AG09309 (cell line): Measurements from ENCODE around the gene ZNF69.
A peak's percentile ranks its signal among the peaks of the same experiment; 100 is the strongest.
"Not testable (repeated sequence)": the region's sequence is repeated elsewhere in the genome, so short reads cannot be mapped to it uniquely, and the experiment has no call there.

Experiments used
- DNase-seq: peaks from one replicate; pipeline ENCODE4 v3.0.0-alpha.2; 2010; ENCODE audit warnings: low read depth
- H3K4me3 ChIP-seq: 2 replicates; pipeline ENCODE4 v1.5.1; 2011; ENCODE audit warnings: mild to moderate bottlenecking, low read depth, low read length, moderate library complexity; ENCODE audit not compliant: control insufficient read depth
- CTCF ChIP-seq: IDR thresholded peaks from 2 replicates; pipeline ENCODE4 v1.5.1; 2011; ENCODE audit warnings: mild to moderate bottlenecking, low read depth, low read length, inconsistent platforms; ENCODE audit not compliant: insufficient read depth, control insufficient read depth; ENCODE audit errors: missing control alignments

Gene ZNF69

GRCh38 chr19:11887611-11888531, at the start of gene ZNF69:
Gene ZNF69, plus strand, starts transcription at chr19:11887782. Its CDS starts 142 bp downstream, at chr19:11887924.
- no peak for DNase-seq
- peak; percentile 28 for TF ChIP-seq CTCF

DNA sequence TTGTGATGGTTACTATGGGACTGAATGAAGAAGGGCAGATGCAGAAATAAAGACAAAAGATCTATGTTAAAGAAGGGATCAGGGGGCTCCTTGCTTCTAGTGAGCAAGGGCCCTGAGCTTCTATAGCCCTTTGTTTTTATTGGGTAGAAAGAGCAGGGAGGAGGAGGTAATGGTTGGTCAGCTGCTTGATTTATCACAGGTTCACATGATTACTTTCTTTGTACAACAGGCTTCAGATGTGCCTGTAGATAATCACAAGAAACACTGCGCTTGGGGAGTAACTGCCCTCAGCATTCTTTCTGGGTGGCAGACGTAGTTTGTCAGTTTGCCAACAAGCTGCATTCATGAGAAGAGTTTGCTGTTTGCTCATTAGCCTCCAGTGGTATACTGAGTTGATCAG, 43.9 kb upstream of the ZNF69 start:
- no peak for DNase-seq
- no peak overlapping the region for H3K4me3 ChIP-seq
- no peak for TF ChIP-seq CTCF

More at GRCh38 chr19:11887611-11888531, at the start of gene ZNF69:
- H3K4me3 ChIP-seq: peak within 1 kb of the TSS; percentile 93

DNA sequence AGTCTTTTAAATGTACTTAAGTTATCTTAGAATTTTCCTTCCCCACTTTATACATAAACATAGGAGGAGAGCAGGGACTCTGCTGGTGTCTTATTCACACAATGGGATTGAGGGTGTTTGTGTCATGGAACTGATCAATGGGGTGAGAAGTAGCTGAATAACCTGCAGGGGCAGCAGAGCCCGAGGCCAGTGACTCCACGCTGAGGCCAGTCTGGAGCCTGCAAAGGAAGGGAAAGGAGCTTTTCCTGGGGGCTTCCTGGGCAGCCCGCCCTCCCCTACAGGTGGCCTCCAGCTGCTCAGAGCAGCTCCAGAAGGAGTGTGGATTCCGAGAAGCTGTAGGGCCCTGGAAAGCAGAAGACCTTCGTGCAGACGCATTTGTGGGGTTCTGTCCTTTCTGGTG, 40.0 kb upstream of the ZNF69 start:
- DNase-seq, H3K4me3 ChIP-seq: not testable (repeated sequence)
- peak; percentile 18 for TF ChIP-seq CTCF

DNA sequence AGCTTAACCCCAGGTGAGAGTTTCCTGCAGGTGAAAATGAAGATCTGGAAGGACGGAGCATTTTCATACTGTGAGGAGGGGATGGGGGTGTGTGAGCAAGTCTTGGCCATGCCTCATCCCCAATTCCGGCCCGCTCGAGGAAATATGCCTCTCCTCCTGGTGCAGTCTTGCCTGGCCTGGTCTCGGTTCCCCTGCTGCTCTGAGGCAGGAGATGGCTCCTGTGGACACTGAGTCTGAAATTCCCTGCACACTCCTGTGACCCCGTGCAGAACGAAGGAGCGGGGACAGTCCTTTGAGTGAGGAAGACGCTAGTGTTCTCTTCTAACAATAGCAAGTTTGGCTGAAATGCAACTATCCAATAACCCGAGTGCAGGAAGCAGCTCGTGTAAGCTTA, 39.4 kb upstream of the ZNF69 start:
- no peak for TF ChIP-seq CTCF
- H3K4me3 ChIP-seq: peak overlapping the region; percentile 90
- no peak for DNase-seq

DNA sequence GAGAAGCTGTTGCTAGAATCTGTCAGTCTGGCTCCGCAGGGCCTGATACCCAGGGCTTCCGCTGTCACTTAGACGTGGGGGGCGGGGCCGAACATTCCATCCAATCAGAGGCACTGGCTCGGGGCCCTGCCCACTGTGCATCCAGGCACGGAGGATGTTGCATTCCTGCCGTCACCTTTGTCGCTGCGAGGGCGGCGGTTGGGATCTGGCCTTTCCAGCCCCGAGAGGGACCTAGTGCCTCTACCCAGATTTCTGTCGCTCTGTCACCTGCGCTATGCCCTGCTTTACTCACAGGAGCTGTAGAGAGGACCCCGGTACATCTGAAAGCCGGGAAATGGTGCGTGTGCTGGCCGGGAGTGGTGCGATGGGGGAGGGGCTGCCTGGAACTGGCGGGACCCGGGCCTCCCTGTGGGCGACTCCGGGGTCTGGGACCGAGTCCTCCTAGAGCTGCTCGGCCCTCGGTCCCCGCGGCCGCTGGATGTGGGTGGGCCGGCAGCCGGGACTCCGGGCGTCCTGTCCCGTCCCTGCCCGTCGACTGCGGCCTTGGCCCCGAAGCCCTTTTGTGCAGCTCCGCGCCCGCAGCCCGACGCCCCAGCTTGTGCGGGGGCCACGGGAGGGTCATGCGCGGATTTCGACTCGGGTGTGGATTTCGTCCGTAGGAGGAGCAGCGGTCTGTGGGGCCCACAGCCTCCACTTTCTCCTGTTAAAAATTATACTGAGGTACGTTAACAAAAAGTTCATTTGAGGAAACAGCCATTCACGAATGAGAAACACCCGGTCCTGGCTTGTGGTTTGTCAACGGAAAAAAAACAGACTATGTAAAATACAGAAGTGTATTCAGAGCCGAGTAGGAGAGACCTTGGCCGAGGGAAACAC, 38.8 kb upstream of the ZNF69 start, which contains the start of gene ZNF439:
ZNF439 (plus strand) TSS at position 133 of the 876 bp plus-strand sequence; CDS start at position 275, 142 bp downstream.
- TF ChIP-seq CTCF: no peak
- H3K4me3 ChIP-seq: peak within 1 kb of the TSS; percentile 90
- DNase-seq: peak; percentile 27

DNA sequence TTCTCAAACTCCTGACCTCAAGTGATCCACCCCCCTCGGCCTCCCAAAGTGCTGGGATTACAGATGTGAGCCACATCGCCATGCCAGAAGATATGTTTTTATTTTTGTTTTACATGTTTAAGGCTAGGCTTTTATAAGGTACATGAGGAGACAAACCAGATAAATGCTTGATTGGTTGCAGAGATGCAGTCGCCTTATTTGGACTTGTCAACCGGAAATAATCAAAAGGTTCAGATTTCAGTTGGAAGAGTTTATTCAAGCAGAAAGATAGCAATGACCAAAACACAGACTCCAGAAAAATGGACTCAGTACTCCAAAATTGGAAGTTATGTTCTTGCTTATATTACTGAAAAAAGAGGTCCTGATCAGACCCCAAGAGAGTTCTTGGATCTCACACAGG, 37.3 kb upstream of the ZNF69 start:
- not testable (repeated sequence) for H3K4me3 ChIP-seq

More for the DNA sequence above, 37.3 kb upstream of the ZNF69 start:
- not testable (repeated sequence) for DNase-seq
